Measurements from ENCODE around the gene FMN2.
A peak's percentile ranks its signal among the peaks of the same experiment; 100 is the strongest.

The FMN2 gene

DNA sequence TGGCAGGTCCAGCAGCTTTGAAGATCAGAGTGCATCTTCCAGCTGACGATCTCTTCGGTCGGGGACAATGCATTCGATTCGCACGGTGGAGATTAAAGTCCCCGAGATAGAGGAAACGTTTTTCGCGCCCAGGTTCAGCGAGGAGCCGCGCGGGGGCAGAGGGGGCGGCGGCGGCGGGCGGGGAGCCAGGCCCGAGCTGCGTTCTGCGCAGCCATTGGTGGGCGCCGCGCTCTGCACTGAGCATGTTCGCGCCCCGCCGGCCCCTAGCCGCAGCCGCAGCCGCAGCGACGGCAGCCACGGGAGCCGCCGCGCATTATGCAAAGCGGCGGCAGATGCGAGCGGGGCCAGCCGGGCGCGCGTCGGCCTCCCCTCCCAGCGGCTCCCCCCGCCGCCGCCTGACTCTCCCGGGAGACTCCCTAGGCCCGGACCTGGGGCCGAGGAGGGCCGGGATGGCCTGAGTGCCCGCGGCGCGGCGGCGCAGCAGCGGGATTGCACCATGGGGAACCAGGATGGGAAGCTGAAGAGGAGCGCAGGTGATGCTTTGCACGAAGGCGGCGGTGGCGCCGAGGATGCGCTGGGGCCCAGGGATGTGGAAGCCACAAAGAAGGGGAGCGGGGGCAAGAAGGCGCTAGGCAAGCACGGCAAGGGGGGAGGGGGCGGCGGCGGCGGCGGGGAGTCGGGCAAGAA lies at the start of gene FMN2:
FMN2 (plus strand) TSS at position 270 of the 687 bp plus-strand sequence; CDS start at position 497, 227 bp downstream.
- Histone ChIP-seq H3K4me3 (ENCODE audit: low read length) (peak within 1 kb of the TSS; percentile 84), H3K9me3 (ENCODE audit: control insufficient read depth, insufficient read depth, low read length) (no peaks in the 10 kb centered on the region), H3K9me2 (replicated peaks; ENCODE audit: control insufficient read depth, low read length) (no peaks in the 10 kb centered on the region), H3K27me3 (ENCODE audit: control insufficient read depth, low read length) (no peaks in the 10 kb centered on the region), H3K4me1 (ENCODE audit: control insufficient read depth, low read length) (peaks cover 65% of the 10 kb centered on the region), H3K4me2 (ENCODE audit: low read length) (peak within 1 kb of the TSS; percentile 81), H3F3A (ENCODE audit: control insufficient read depth, insufficient read depth) (peaks cover 12% of the 10 kb centered on the region), H3K79me2 (ENCODE audit: control insufficient read depth, low read length) (peaks cover 47% of the 10 kb centered on the region), H4K20me1 (ENCODE audit: control insufficient read depth, insufficient read depth, low read depth, low read length) (no peaks in the 10 kb centered on the region), H3K27ac (ENCODE audit: low read depth, low read length) (peak within 1 kb of the TSS; percentile 57), H3K36me3 (ENCODE audit: control insufficient read depth, low read length) (no peaks in the 10 kb centered on the region)
- TF ChIP-seq, protein P1, sequence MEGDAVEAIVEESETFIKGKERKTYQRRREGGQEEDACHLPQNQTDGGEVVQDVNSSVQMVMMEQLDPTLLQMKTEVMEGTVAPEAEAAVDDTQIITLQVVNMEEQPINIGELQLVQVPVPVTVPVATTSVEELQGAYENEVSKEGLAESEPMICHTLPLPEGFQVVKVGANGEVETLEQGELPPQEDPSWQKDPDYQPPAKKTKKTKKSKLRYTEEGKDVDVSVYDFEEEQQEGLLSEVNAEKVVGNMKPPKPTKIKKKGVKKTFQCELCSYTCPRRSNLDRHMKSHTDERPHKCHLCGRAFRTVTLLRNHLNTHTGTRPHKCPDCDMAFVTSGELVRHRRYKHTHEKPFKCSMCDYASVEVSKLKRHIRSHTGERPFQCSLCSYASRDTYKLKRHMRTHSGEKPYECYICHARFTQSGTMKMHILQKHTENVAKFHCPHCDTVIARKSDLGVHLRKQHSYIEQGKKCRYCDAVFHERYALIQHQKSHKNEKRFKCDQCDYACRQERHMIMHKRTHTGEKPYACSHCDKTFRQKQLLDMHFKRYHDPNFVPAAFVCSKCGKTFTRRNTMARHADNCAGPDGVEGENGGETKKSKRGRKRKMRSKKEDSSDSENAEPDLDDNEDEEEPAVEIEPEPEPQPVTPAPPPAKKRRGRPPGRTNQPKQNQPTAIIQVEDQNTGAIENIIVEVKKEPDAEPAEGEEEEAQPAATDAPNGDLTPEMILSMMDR (IDR thresholded peaks at IDR 0.05; ENCODE audit: low read depth, low read length, poor library complexity, severe bottlenecking) = no peak
- no peak for TF ChIP-seq EZH2phosphoT487 (IDR thresholded peaks at IDR 0.05; ENCODE audit: borderline replicate concordance, low read length)

DNA sequence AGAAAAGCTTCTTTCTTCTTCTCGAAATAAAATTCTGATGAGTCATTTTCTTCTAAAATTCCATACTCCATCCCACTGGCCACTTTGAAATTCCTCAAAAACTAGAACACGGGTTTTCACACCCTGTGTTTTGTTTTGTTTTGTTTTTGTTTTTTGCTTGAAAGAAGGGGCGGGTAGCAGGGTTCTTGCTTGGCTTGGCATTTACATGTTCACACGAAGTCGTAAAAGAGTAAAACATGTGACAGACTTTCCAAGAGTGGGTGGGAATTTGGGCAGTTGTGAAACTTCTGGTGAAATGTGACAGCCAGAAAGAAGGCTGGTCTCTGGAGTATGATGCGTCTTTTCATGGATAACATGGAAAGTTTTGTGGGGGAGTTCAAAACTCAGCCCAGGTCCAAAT lies 47.1 kb upstream of the FMN2 start:
- H3F3A ChIP-seq (ENCODE audit: control insufficient read depth, insufficient read depth) = no peaks in the 10 kb centered on the region
- no peak for TF ChIP-seq EZH2phosphoT487 (IDR thresholded peaks at IDR 0.05; ENCODE audit: borderline replicate concordance, low read length)
- TF ChIP-seq, protein P1 (IDR thresholded peaks at IDR 0.05; ENCODE audit: low read depth, low read length, poor library complexity, severe bottlenecking) = no peak
- no peaks in the 10 kb centered on the region for H3K9me3 ChIP-seq (ENCODE audit: control insufficient read depth, insufficient read depth, low read length)
- no peaks in the 10 kb centered on the region for H3K4me1 ChIP-seq (ENCODE audit: control insufficient read depth, low read length)
- no peaks in the 10 kb centered on the region for H4K20me1 ChIP-seq (ENCODE audit: control insufficient read depth, insufficient read depth, low read depth, low read length)
- no peaks in the 10 kb centered on the region for H3K36me3 ChIP-seq (ENCODE audit: control insufficient read depth, low read length)
- no peaks in the 10 kb centered on the region for H3K27me3 ChIP-seq (ENCODE audit: control insufficient read depth, low read length)
- H3K4me3 ChIP-seq (ENCODE audit: low read length) = no peak overlapping the region
- H3K79me2 ChIP-seq (ENCODE audit: control insufficient read depth, low read length) = no peaks in the 10 kb centered on the region
- no peaks in the 10 kb centered on the region for H3K9me2 ChIP-seq (replicated peaks; ENCODE audit: control insufficient read depth, low read length)
- no peak overlapping the region for H3K4me2 ChIP-seq (ENCODE audit: low read length)
- no peak overlapping the region for H3K27ac ChIP-seq (ENCODE audit: low read depth, low read length)

DNA sequence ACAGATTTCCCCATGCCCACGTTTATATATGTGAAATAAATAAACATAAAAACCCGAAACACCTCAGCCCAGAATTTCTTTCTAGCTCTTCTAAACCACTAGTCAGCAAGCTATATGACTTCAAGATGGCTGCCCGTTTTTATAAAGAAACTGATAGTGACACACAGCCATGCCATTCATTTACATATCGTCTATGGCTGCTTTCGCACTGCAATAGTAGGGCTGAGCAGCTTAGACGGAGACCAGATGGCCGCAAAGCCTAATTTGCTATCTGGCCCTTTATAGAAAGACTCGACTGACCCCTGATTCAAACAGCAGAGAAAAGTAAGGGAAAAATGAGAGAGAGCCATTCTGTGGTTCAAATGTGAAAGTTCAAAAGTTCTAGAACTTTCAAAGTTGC lies 45.7 kb upstream of the FMN2 start:
- Histone ChIP-seq H3K36me3 (ENCODE audit: control insufficient read depth, low read length) (no peaks in the 10 kb centered on the region), H3K79me2 (ENCODE audit: control insufficient read depth, low read length) (no peaks in the 10 kb centered on the region), H3F3A (ENCODE audit: control insufficient read depth, insufficient read depth) (no peaks in the 10 kb centered on the region), H3K4me1 (ENCODE audit: control insufficient read depth, low read length) (no peaks in the 10 kb centered on the region), H3K27ac (ENCODE audit: low read depth, low read length) (no peak overlapping the region), H3K4me3 (ENCODE audit: low read length) (no peak overlapping the region), H3K9me2 (replicated peaks; ENCODE audit: control insufficient read depth, low read length) (no peaks in the 10 kb centered on the region), H3K4me2 (ENCODE audit: low read length) (no peak overlapping the region), H3K27me3 (ENCODE audit: control insufficient read depth, low read length) (no peaks in the 10 kb centered on the region), H4K20me1 (ENCODE audit: control insufficient read depth, insufficient read depth, low read depth, low read length) (no peaks in the 10 kb centered on the region), H3K9me3 (ENCODE audit: control insufficient read depth, insufficient read depth, low read length) (no peaks in the 10 kb centered on the region)
- TF ChIP-seq, protein P1 (IDR thresholded peaks at IDR 0.05; ENCODE audit: low read depth, low read length, poor library complexity, severe bottlenecking) = no peak
- no peak for TF ChIP-seq EZH2phosphoT487 (IDR thresholded peaks at IDR 0.05; ENCODE audit: borderline replicate concordance, low read length)

All from DOHH2 (cell line).